Measurements from ENCODE around the gene TBC1D1. TPM values are rescaled to one million over a fixed set of nuclear protein-coding genes. Genes with fewer than 3 reads are reported as not detected.

TBC1D1 gene
- total RNA-seq, 2 donors from 2014 or later: 58.0 to 68.7 TPM

DNA sequence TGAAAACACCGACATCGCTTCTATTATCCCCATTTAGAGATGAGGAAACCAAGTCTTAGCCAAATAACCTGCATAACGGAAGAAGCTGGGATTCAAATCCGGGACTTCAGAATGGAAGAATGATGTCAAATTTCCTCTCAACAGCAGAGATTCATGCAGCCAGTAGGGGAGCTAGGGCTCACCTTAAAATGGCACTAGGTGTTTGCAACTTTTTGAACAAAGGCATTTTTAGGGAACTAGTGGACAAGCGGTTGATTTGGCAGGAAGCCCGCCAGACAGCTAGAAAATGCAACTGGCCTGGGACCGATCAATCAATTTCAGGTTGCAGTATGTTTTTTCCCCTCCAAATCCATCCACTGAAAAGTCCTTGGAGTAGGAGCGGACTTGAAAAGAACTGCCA, 293.5 kb downstream of the TBC1D1 start:
- ATAC-seq (replicated peaks in 1 of 2): no peak
- H3K9me3 Mint-ChIP-seq: no peaks in the 10 kb centered on the region
- H3K36me3 Mint-ChIP-seq (ENCODE audit: insufficient read depth in 2 of 2): no peaks in the 10 kb centered on the region
- peaks cover 17% of the 10 kb centered on the region for H3K4me1 Mint-ChIP-seq (ENCODE audit: low read depth)
- peaks cover 10% of the 10 kb centered on the region for H3K27me3 Mint-ChIP-seq (ENCODE audit: low read depth)
- DNase-seq: no peak
- no peak overlapping the region for H3K27ac Mint-ChIP-seq
- H3K4me3 Mint-ChIP-seq: no peak overlapping the region

DNA sequence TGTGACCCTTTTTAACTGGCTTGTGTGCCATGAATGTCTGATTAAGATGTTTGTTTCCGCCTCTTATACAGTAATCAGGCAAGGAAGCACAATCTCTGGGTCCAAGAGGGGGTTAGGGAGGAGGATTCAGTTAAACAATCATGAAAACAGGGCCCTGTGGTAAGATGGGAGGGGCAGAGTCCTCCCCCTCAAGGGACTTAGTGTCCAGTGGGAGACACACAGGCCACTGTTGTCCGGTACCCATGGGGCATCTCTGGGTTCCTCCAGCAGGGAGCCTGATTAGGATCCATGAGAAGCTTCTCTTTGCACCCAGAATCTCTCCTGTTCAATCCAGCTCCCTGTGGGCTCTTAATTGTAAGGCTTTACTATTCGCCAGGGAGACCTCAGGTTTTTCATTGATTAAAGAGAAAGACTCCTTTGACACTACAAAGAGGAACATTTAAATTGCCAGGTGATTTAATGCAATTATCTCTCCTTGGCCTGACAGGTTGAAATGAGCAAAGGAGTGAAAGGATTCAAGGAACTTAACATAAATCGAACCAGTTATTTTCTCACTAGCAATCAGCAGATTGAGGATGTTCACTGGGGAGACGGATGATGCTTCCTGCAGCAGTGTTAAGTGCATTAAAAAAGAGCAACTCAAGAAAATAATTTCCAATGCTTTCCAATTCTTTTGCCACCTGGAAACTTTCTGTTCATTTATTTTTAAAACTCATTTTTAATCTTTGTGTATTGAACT, 294.7 kb downstream of the TBC1D1 start:
- no peaks in the 10 kb centered on the region for H3K9me3 Mint-ChIP-seq
- peaks cover 8% of the 10 kb centered on the region for H3K27me3 Mint-ChIP-seq (ENCODE audit: low read depth)
- no peak overlapping the region for H3K27ac Mint-ChIP-seq
- no peak overlapping the region for H3K4me3 Mint-ChIP-seq
- peaks cover 14% of the 10 kb centered on the region for H3K4me1 Mint-ChIP-seq (ENCODE audit: low read depth)
- DNase-seq (no peak), ATAC-seq (replicated peaks in 1 of 2) (no peak)
- H3K36me3 Mint-ChIP-seq (ENCODE audit: insufficient read depth in 2 of 2): no peaks in the 10 kb centered on the region

DNA sequence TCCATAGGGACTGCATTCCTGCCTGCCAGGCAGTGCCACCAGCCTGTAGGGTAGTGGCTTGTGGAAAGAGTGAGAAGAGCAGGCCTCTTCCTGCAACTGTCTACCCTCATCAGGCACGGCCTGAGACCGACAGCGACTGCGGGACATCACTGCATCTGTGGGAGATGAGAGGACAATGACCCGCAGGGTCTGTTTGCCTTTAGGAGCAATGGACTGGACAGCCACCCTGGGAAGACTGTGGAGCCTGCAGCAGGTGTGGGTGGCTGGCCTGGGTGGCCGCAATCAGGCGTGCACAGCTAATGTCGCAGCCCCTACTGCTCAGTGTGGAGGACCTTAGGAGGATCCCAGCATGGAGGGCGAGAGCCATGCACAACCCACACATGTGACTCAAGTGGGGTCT, 297.3 kb downstream of the TBC1D1 start:
- Mint-ChIP-seq H3K4me3 (no peak overlapping the region), H3K9me3 (no peaks in the 10 kb centered on the region), H3K4me1 (ENCODE audit: low read depth) (peaks cover 10% of the 10 kb centered on the region), H3K27ac (no peak overlapping the region), H3K36me3 (ENCODE audit: insufficient read depth in 2 of 2) (no peaks in the 10 kb centered on the region), H3K27me3 (ENCODE audit: low read depth) (peaks cover 12% of the 10 kb centered on the region)
- no peak for DNase-seq
- no peak for ATAC-seq (replicated peaks in 1 of 2)

- DNase-seq (no peak), ATAC-seq (replicated peaks in 1 of 2) (no peak)
- H3K9me3 Mint-ChIP-seq: no peaks in the 10 kb centered on the region
- H3K27me3 Mint-ChIP-seq (ENCODE audit: low read depth): peaks cover 12% of the 10 kb centered on the region
- no peak overlapping the region for H3K4me3 Mint-ChIP-seq
- H3K36me3 Mint-ChIP-seq (ENCODE audit: insufficient read depth in 2 of 2): no peaks in the 10 kb centered on the region
- peaks cover 5% of the 10 kb centered on the region for H3K4me1 Mint-ChIP-seq (ENCODE audit: low read depth)
- no peak overlapping the region for H3K27ac Mint-ChIP-seq
Observed at GRCh38 chr4:38188631-38189101, 297.8 kb downstream of the TBC1D1 start.

Other genes with a start within 250 kb of the TBC1D1 start
- 10 to 100 TPM; 14.0 to 18.9 TPM for gene RELL1, start 204.7 kb upstream of the TBC1D1 start, total RNA-seq
- 10 to 100 TPM; 40.2 to 41.5 TPM for gene PGM2, start 64.4 kb upstream of the TBC1D1 start, total RNA-seq
- gene PTTG2, start 69.3 kb downstream of the TBC1D1 start, total RNA-seq: not detected